HG02678 (cell line): ENCODE data around the gene CAV1.

Experiments
- ATAC-seq: cut with Tn5 transposase; IDR thresholded peaks from one replicate; pipeline ENCODE4 v1.9.1; 2021; ENCODE audit warnings: mild to moderate bottlenecking, moderate library complexity; ENCODE audit not compliant: unreplicated experiment

CAV1 gene

GRCh38 chr7:116528008-116528789 is 3.4 kb downstream of the CAV1 start:
- ATAC-seq = no peak

GRCh38 chr7:116529250-116529649 is 4.4 kb downstream of the CAV1 start:
- ATAC-seq = no peak

GRCh38 chr7:116530107-116530820 is 5.4 kb downstream of the CAV1 start:
- no peak for ATAC-seq

- no peak for ATAC-seq
These were observed 7.4 kb downstream of the CAV1 start for GRCh38 chr7:116532102-116532688.

GRCh38 chr7:116534790-116535189 is 10.0 kb downstream of the CAV1 start:
- ATAC-seq = no peak

GRCh38 chr7:116535416-116535815 is 10.6 kb downstream of the CAV1 start:
- ATAC-seq = no peak

GRCh38 chr7:116538138-116538537 is 13.3 kb downstream of the CAV1 start:
- ATAC-seq = no peak

- ATAC-seq = no peak
These were observed 15.0 kb downstream of the CAV1 start for GRCh38 chr7:116539879-116540278.

GRCh38 chr7:116540743-116541142 is 15.9 kb downstream of the CAV1 start:
- no peak for ATAC-seq

- no peak for ATAC-seq
These were observed 17.1 kb downstream of the CAV1 start for GRCh38 chr7:116541951-116542350.

GRCh38 chr7:116542618-116543017 is 17.8 kb downstream of the CAV1 start:
- ATAC-seq = no peak

- ATAC-seq = no peak
These were observed 18.8 kb downstream of the CAV1 start for GRCh38 chr7:116543664-116544063.

- no peak for ATAC-seq
These were observed 19.7 kb downstream of the CAV1 start for GRCh38 chr7:116544487-116544886.

- ATAC-seq = no peak
These were observed 20.7 kb downstream of the CAV1 start for GRCh38 chr7:116545411-116545993.

- ATAC-seq = no peak
These were observed 21.2 kb downstream of the CAV1 start for GRCh38 chr7:116546054-116546453.

GRCh38 chr7:116546916-116547315 is 22.1 kb downstream of the CAV1 start:
- ATAC-seq = no peak

GRCh38 chr7:116547347-116547746 is 22.5 kb downstream of the CAV1 start:
- ATAC-seq = no peak

- peak; percentile 86 for ATAC-seq
These were observed 23.7 kb downstream of the CAV1 start for GRCh38 chr7:116548506-116548905.

GRCh38 chr7:116549370-116549769 is 24.5 kb downstream of the CAV1 start:
- ATAC-seq = no peak

- no peak for ATAC-seq
These were observed 26.9 kb downstream of the CAV1 start for GRCh38 chr7:116551692-116552091.

- no peak for ATAC-seq
These were observed 27.8 kb downstream of the CAV1 start for GRCh38 chr7:116552602-116553001.
